Fibroblast of pulmonary artery (primary cell): ENCODE data around the gene RFTN2.
A peak's percentile ranks its signal among the peaks of the same experiment; 100 is the strongest.
"Not testable (repeated sequence)": the region's sequence is repeated elsewhere in the genome, so short reads cannot be mapped to it uniquely, and the experiment has no call there.

ENCODE experiments used
- DNase-seq: peaks from one replicate; pipeline ENCODE4 v3.0.0-alpha.2; 2010; ENCODE audit warnings: low read depth
- H3K4me3 ChIP-seq: replicated peaks from 2 replicates; pipeline ENCODE4 v1.5.1; 2011; ENCODE audit warnings: low read depth, mild to moderate bottlenecking, control low read depth, low read length, moderate library complexity
- TF ChIP-seq, protein P1 (sequence below): IDR thresholded peaks from 2 replicates; pipeline ENCODE4 v1.5.1; 2011; ENCODE audit warnings: mild to moderate bottlenecking, control low read depth, low read length, inconsistent platforms; ENCODE audit errors: missing control alignments

RFTN2 gene

DNA sequence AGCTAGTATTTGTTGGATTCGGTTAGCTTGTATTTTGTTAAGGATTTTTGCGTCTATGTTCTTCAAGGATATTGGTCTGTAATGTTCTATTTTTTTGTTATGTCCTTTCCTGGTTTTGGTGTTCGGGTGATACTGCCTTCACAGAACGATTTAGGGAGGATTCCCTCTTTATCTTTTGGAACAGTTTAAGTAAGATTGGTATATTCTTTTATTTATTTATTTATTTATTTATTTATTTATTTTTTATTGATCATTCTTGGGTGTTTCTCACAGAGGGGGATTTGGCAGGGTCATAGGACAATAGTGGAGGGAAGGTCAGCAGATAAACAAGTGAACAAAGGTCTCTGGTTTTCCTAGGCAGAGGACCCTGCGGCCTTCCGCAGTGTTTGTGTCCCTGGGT, 19.8 kb upstream of the RFTN2 start:
- not testable (repeated sequence) for H3K4me3 ChIP-seq, DNase-seq

DNA sequence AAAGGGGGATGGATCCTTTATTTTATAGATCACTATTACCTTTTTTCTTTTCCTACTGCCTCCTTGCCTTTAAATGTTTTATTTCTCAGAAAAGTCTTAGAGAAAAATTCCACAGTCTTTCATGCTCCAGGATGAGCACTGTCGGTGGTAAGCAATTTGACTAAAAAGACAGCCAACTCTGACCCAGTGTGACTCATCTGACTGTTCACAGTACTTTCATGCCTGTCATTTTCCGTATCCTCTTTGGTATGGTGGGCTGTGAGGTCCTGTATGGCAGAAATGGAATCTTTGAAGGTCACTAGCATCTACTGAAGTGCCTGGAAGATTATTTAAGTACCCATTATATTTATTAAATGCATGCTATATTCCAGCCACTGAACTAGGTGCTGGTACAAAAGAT, 2.1 kb upstream of the RFTN2 start:
- H3K4me3 ChIP-seq = no peak overlapping the region
- TF ChIP-seq, protein P1, sequence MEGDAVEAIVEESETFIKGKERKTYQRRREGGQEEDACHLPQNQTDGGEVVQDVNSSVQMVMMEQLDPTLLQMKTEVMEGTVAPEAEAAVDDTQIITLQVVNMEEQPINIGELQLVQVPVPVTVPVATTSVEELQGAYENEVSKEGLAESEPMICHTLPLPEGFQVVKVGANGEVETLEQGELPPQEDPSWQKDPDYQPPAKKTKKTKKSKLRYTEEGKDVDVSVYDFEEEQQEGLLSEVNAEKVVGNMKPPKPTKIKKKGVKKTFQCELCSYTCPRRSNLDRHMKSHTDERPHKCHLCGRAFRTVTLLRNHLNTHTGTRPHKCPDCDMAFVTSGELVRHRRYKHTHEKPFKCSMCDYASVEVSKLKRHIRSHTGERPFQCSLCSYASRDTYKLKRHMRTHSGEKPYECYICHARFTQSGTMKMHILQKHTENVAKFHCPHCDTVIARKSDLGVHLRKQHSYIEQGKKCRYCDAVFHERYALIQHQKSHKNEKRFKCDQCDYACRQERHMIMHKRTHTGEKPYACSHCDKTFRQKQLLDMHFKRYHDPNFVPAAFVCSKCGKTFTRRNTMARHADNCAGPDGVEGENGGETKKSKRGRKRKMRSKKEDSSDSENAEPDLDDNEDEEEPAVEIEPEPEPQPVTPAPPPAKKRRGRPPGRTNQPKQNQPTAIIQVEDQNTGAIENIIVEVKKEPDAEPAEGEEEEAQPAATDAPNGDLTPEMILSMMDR = no peak
- peak; percentile 21 for DNase-seq

DNA sequence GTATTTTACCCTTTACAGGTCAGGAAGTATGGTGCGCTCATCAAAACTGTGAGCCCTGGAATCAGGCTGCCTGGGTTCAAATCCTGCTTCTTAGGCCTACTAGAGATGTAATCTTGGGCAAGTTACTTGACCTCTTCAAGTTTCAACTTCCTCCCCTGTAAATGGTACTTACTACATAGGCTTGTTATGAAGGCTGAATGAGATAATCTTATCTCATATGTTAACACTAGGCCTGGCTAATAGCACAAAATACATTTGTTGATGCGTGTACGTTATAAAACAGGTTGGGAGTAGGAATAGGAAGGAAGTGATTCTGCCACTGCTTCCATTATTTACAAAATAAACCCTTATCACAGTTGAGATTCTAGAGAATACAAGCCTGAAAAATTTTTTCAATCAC, 1.7 kb upstream of the RFTN2 start:
- TF ChIP-seq, protein P1 = no peak
- DNase-seq = peak; percentile 7
- H3K4me3 ChIP-seq = no peak overlapping the region

DNA sequence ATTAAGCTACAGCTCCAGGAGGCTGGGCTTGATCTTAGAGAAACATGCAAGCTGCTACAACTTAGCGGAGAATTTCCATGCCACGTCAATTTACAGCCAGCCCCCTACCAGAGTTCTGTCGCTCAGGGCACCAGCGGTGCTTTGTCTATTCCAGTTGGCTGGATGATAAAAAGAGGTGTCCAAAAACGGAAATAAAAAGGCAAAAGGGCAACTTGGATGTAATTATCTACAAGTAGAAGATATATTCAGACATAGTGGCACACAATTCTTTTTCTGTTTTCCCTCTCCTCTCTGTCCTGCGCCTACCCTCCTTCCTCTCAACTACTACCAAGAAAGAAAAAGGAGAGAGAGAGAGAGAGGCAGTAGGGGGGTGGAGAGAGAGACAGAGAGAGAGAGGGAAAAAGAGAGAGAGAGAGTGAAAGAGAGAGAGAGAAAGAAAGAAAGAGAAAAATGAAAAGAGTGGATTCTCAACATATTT, 363 bp upstream of the RFTN2 start:
- DNase-seq = peak; percentile 79
- TF ChIP-seq, protein P1 = no peak
- peak overlapping the region; percentile 70 for H3K4me3 ChIP-seq

DNA sequence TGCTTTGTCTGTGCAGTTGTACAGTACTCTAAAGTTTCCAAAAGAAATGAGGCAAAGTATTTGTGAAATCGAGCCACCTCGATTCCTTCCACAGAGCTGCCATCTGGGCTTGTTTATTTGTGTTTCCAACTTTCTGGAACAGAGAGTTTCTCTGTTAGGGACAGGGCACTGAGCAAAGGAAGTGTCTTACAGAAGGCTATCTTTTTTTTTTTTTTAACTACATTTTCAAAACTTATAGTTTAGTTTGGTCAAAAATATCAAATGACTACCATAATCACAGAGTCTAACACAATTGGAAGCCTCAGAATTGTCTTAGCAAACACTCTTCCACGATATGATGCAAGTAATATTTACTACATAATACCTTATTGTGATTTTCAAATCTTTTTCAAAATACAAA, 796 bp downstream of the RFTN2 start:
- TF ChIP-seq, protein P1 = no peak
- peak; percentile 34 for DNase-seq
- H3K4me3 ChIP-seq = peak overlapping the region; percentile 70

DNA sequence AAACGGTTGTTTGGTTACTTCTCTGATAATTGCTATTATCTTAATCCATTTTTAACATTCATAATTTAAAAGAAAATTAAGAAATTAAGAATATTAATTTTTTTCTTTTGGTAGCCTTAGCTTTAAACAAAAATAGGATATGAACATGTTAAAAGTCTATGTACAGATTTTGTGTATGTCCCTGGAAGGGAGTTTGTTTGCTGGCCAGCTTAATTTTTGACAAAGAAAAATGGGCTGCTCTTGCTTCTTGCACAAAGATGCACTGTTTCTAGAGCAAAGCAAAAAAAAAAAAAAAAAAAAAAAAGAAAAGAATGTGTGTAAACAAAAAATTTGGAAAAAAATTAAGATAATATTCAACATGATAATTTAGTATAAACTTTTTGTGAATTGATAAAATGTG, 1.3 kb downstream of the RFTN2 start:
- TF ChIP-seq, protein P1 = no peak
- H3K4me3 ChIP-seq = peak overlapping the region; percentile 70
- no peak for DNase-seq

DNA sequence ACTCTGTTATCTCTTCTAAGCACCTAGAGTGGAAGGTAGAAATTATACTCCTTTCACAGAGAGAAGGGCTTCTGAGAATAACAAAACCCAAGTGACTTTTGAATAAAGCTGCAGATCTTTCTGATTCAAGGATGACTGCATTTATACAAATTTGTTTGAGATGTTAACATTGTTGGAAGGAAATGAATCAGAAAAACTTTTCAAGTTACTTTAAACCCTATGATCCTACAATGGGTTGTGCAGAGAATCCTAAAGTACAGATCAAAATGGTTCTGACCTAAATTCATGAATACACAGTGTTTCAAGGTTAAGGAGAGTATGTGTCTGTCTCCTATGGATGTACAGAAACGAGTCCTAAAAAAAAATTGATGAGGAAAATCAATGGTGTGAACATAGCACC, 1.8 kb downstream of the RFTN2 start:
- TF ChIP-seq, protein P1 = no peak
- DNase-seq = no peak
- peak overlapping the region; percentile 70 for H3K4me3 ChIP-seq
